NCI-H524 treated with DMSO at 0.1 percent for 48 hours (cell line): ENCODE results near the gene RBCK1.
A peak's percentile ranks its signal among the peaks of the same experiment; 100 is the strongest.
"Not testable (repeated sequence)": the region's sequence is repeated elsewhere in the genome, so short reads cannot be mapped to it uniquely, and the experiment has no call there.

Experiments
- DNase-seq: peaks from one replicate; lab custom pipeline; 2025; lab: John Stamatoyannopoulos, UW

Gene RBCK1

GRCh38 chr20:437787-438486 is 29.8 kb downstream of the RBCK1 start:
- no peak for DNase-seq

DNA sequence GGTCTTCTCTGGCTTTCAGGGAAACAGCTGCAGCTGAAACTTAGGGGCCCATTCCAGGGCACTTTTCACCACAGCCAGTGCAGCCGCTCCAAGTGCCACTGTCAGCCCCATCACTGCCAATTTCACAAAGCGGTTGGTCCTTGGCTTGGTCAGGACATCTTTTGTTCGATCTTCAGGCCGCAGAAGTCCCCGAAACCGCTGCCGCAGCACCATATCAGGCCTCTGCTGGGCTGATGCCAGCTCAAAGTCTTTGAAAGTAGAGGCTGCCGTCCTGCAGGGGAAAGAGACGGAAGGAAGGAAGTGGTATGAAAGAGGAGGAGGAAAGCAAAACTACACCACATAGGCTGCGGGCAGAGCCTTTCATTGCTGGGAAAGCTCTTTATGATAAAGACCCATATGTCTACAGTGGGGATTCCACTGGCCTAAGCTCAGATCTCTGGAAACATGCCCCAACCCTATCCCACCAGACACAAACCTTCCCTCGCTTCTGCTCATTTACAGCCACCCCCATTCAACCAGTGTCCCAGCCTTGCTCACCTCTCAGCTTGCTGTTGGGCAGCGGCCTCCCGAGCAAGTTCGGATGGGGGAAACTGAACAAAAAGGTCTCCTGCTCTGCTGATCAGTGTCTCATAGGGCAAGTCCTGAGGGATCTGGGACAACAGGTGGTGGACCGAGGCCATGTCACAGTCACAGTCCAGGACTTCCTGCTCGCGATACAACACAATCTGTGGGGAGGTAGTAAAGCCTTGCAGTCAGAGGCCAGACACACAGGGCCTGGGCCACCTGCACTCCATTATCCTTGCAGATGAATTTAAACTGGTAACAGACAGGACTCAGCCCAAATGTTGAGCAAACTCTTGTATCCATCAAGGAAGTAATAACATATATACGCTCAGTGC is 30.7 kb downstream of the RBCK1 start:
- no peak for DNase-seq

DNA sequence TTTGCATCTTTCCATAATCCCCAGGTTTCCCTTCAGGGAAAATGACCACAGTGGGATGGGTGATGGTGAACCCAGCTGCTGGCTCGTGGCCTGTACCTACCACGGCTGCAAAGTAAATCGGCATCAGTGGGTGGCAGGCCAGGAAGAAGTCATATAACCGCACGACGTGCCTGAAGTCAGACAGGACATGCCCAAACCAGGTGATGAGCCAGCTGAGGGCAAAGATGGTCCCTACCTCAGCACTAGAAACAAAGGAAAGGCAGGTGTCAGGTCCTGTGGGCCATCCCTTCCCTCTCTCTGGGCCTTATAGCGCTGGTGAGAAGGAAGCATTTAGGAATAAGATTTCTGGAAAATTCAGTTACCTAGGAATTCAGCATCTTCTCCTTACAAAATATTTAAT is 32.0 kb downstream of the RBCK1 start:
- no peak for DNase-seq

DNA sequence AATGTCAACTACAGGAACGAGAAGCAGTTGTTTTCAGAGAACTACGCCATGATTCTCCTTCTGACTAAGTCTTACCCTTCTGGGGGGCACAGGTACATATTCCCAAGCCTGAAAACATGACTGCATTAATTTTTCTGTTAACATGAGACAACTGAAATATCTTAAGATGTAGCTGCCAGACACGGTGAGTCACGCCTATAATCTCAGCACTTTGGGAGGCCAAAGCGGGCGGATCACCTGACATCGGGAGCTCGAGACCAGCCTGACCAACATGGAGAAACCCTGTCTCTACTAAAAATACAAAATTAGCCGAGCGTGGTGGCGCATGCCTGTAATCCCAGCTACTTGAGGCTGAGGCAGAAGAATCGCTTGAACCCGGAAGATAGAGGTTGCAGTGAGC is 32.5 kb downstream of the RBCK1 start:
- DNase-seq, result no peak

DNA sequence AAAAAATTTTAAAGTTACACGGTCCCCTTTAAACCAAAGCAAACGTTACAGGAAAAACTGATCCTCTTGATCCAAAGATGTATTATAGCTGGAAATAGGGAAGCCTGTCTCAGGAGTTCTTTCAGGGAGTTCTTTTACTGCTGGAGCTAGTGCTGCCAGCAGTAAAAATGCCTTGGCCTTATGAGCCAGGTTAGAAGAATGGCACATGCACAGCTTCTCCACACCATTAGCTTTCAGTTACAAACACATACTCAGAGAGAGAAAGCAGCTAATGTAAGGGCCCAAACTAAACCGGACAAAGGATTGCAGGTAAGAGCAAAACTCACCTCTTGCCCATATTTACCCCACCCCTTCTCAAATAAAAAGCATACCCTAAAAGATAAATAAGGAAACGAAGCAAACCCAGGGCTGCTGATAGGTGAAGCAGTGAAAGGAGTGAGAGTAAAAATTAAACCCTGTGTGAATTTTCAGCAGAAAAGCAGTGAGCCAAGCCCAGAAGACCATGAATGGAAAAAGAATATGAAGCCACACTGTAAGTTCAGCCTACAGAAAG is 35.2 kb downstream of the RBCK1 start:
- no peak for DNase-seq

DNA sequence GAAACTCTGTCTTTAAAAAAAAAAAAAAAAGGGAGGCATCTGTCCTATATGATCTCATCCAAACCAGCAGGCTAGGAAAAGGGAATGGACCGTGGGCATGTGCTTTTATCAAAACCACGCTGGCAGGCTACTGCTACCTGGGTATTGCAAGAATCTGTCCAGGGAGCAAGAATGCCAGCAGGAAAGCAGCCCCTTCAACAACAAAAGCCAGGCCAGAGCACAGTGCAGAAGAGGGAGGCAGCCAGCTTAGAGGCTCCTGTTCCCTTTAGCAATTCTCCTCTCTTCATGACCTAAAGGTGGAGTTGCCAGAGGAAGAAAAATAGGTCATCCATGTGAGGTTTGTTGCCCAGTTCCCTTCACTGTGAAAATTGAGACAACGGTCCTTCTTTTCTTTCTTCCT is 36.0 kb downstream of the RBCK1 start:
- DNase-seq, result no peak

DNA sequence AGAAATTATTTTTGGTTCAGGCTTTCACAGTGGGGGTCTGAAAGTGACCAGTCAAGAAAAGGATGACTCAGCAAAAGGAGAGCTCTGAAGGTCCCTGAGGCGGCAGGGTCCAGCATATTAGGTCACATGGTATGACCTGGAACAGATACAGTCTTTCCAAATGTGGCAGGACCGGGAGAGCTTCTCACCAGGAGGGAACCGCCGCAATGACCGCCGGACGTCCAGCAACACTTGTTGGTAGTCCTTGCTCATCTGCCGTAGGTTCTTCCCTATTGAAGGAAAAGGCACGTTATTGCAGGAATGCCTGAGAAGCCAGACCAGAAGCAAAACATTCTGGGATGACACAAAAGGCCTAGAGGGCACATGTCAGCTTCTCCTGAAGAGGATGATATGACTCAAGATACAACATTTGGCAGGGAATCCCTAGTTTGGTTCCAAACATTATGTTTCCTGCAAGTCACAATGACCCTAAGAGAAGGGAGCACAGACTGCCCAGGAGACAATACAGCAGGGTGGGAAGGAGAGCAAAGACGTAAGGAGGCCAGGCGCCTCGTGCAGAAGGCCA is 36.8 kb downstream of the RBCK1 start:
- no peak for DNase-seq

- no peak for DNase-seq
Observed at GRCh38 chr20:445514-446336, 37.6 kb downstream of the RBCK1 start.

DNA sequence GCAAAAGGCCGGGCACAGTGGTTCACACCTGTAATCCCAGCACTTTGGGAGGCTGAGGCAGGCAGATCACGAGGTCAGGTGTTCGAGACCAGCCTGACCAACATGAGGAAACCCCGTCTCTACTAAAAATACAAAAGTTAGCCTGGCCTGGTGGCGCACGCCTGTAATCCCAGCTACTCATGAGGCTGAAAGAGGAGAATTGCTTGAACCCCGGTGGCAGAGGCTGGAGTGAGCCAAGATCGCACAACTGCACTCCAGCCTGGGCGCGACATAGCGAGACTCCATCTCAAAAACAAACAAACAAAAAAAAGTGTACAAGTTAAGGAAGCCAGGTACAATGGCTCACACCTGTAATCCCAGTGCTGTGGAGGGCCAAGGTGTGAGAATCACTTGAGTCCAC is 43.9 kb downstream of the RBCK1 start:
- DNase-seq, result not testable (repeated sequence)

- no peak for DNase-seq
Observed at GRCh38 chr20:454951-455350, 46.9 kb downstream of the RBCK1 start.

GRCh38 chr20:458776-459175 is 50.7 kb downstream of the RBCK1 start:
- DNase-seq, result peak; percentile 48

- DNase-seq, result no peak
Observed at GRCh38 chr20:460180-460579, 52.1 kb downstream of the RBCK1 start.

DNA sequence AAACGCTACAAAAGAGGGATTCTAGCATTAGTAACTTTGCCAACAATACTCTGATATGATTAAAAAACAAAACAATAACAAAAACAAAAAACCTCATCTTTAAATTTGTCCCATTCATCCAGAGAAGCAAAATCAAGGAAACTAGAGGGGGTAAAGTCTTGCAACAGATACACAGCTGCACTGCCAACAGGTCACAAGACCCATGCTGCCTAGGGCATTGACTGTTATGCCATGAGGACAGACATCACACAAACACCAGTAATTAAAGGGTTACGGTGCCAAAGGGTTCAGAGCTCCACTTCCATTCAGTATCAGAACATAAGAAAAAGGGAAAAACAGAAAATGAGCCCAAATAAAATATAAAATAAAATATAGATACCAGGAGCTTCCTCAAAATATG is 52.6 kb downstream of the RBCK1 start:
- no peak for DNase-seq

DNA sequence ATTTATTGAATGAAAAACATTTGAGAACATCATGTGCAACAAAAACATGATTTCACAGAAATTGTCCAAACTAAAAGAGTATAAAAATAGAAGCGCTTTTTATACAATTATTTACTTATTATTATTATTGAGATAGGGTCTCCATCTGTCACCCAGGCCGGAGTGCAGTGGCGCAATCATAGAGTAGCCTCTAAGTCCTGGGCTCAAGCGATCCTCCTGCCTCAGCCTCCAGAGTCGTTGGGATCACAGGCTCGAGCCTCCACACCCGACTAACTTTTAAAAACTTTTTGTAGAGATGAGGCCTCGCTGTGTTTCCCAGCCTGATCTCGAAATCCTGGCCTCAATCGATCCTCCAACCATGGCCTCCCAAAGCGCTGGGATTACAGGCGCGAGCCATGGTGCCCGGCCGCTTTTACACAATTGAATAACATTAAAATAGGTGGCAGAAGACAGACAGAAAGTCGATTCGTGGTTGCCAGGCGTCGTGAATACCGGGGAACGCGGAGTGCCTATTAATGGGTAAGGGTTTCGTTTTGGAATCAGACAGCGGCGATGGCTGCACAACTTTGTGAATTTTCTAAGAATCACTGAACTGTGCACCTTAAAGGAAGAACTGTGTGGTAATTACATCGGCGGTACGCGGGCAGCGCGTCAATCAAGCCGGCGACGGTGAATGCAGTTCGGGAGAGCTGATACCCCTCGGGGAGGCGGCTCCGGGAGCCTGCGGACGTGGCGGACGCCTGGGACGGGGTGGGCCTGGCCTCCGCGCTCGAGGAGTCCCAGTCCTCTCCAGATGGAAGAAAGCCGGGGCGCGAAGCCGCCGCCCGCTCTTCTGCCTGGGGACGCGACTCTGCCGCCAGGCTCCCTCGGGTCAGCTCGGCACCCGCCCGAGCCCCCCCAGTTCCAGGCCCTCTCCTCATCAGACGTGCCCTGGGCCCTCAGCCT is 53.4 kb downstream of the RBCK1 start:
- DNase-seq, result no peak

GRCh38 chr20:462199-462991 is 54.3 kb downstream of the RBCK1 start, which contains the start of gene TBC1D20:
Gene TBC1D20, minus strand, starts transcription at chr20:462533. Its CDS starts 128 bp downstream, at chr20:462405.
- DNase-seq, result peak; percentile 70

DNA sequence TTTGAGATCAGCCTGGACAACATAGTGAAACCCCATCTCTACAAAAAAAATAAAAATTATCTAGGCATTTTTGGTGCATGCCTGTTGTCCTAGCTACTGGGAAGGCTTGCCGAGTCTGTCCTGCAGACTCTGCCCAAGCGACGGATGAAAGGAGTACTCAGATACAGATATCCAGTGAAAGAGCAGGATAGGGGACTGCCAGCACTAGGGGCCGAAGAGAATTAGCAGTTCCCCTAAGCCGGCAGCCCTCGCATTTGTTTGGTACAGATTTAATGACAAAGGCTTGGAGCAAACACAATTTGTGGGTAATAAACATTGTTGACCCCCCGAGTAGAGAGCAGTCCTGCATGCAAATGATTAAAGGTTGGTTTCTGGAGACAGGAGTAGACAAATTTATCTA is 59.7 kb downstream of the RBCK1 start:
- no peak for DNase-seq

- no peak for DNase-seq
Observed at GRCh38 chr20:469746-470490, 61.8 kb downstream of the RBCK1 start.

GRCh38 chr20:472137-472846 is 64.2 kb downstream of the RBCK1 start:
- DNase-seq, result no peak
